HCT116 (cell line): Measurements from ENCODE around the gene BNC2. TPM values are rescaled to one million over a fixed set of nuclear protein-coding genes. Genes with fewer than 3 reads are reported as not detected.

Source experiments
- ATAC-seq: fragments of 200-7000 bp; cut with Tn5 transposase; 2 replicates; pipeline ENCODE4 v1.9.1; 2020; ENCODE audit warnings: mild to moderate bottlenecking, moderate library complexity
- BruUV-seq: library from RNA; stranded (reverse); fragments of 400-500 nt; replicated peaks from 2 replicates; lab custom pipeline; 2021; lab: Mats Ljungman, UMichigan
- CTCF ChIA-PET: fragments of 300-600 bp; sonication (Branson Sonifier 250); formaldehyde crosslinking; loops from one replicate; lab custom pipeline; 2021; ENCODE audit warnings: antibody characterized with exemption; lab: Charles Lee
- POLR2A ChIA-PET: fragments of 300-600, 350-600 bp; sonication (Branson Sonifier 250); formaldehyde crosslinking; loops from one replicate; lab custom pipeline; 2021; ENCODE audit warnings: antibody characterized with exemption; lab: Charles Lee
- RAD21 ChIA-PET, 2 experiments: fragments of 300-600 bp; sonication (Branson Sonifier 250); formaldehyde crosslinking; loops; one replicate each; lab custom pipeline; 2023; ENCODE audit warnings: low total read pairs in 2 of 2; ENCODE audit not compliant: uncharacterized antibody in 2 of 2, unreplicated experiment in 2 of 2, low non-redundant PET in 1 of 2; lab: Charles Lee
- DNase-seq: peaks from one replicate; pipeline ENCODE4 v3.0.0-alpha.2; 2010; ENCODE audit warnings: low read depth, low spot score
- H2AFZ ChIP-seq: fragments of 200-600 bp; shearing (Covaris generic), sonication (generic); 2 replicates; pipeline ENCODE4 v1.6.1; 2017; ENCODE audit warnings: low read depth, mixed run types, mixed read lengths, antibody characterized with exemption, low read length; ENCODE audit not compliant: poor library complexity, severe bottlenecking
- H3K27ac ChIP-seq: 2 replicates; pipeline ENCODE4 v1.5.1; 2012; ENCODE audit warnings: low read depth, low read length
- H3K27me3 ChIP-seq: fragments of 200-600 bp; sonication (generic); 2 replicates; pipeline ENCODE4 v1.6.1; 2016; ENCODE audit warnings: mixed run types, low read length, mixed read lengths; ENCODE audit not compliant: insufficient read depth
- H3K36me3 ChIP-seq, 2 experiments: fragments of 200-500 bp in 1 of 2; fragments of 200-600 bp in 1 of 2; sonication (Bioruptor generic) in 1 of 2; sonication (generic) in 1 of 2; 2 replicates each; pipeline versions ENCODE4 v1.5.1 to v1.6.1; 2014 to 2016; ENCODE audit warnings: low read length in 2 of 2, inconsistent platforms in 1 of 2, mixed read lengths in 1 of 2, mixed run types in 1 of 2; ENCODE audit not compliant: insufficient read depth in 2 of 2, control insufficient read depth in 1 of 2
- H3K4me1 ChIP-seq, 2 experiments: fragments of 200-600 bp in 1 of 2; sonication (generic) in 1 of 2; 2 replicates each; pipeline versions ENCODE4 v1.5.1 to v1.6.1; 2012 to 2017; ENCODE audit warnings: low read length in 2 of 2, inconsistent platforms in 1 of 2, mild to moderate bottlenecking in 1 of 2, mixed read lengths in 1 of 2, mixed run types in 1 of 2, moderate library complexity in 1 of 2; ENCODE audit not compliant: insufficient read depth in 2 of 2, control insufficient read depth in 1 of 2
- H3K4me2 ChIP-seq: fragments of 200-600 bp; sonication (generic); 2 replicates; pipeline ENCODE4 v1.6.1; 2017; ENCODE audit warnings: mixed run types, low read length, mixed read lengths
- H3K4me3 ChIP-seq, 2 experiments: fragments of 200-600 bp in 1 of 2; sonication (generic) in 1 of 2; replicated peaks in 1 of 2; 2 replicates each; pipeline ENCODE4 v1.5.1; 2011 to 2016; ENCODE audit warnings: low read length in 2 of 2, control low read depth in 1 of 2, low read depth in 1 of 2, mild to moderate bottlenecking in 1 of 2, mixed read lengths in 1 of 2, mixed run types in 1 of 2
- H3K79me2 ChIP-seq: fragments of 200-600 bp; sonication (generic); 2 replicates; pipeline ENCODE4 v1.6.1; 2017; ENCODE audit warnings: mild to moderate bottlenecking, mixed run types, low read length, moderate library complexity, mixed read lengths; ENCODE audit not compliant: insufficient read depth
- H3K9ac ChIP-seq: fragments of 200-600 bp; sonication (generic); 2 replicates; pipeline ENCODE4 v1.6.1; 2016; ENCODE audit warnings: low read length, mixed read lengths
- H3K9me2 ChIP-seq: fragments of 200-600 bp; sonication (generic), shearing (Covaris generic); 2 replicates; pipeline ENCODE4 v1.6.1; 2017; ENCODE audit warnings: mixed run types, mild to moderate bottlenecking, moderate library complexity; ENCODE audit not compliant: insufficient read depth
- H3K9me3 ChIP-seq, 2 experiments: fragments of 200-500 bp in 1 of 2; fragments of 200-600 bp in 1 of 2; sonication (Bioruptor generic) in 1 of 2; sonication (generic) in 1 of 2; 2 replicates each; pipeline ENCODE4 v1.6.1; 2014 to 2017; ENCODE audit warnings: low read length in 2 of 2, mixed read lengths in 2 of 2, inconsistent platforms in 1 of 2, low read depth in 1 of 2, mild to moderate bottlenecking in 1 of 2, mixed run types in 1 of 2, moderate library complexity in 1 of 2; ENCODE audit not compliant: control insufficient read depth in 1 of 2, insufficient read depth in 1 of 2
- H4K20me1 ChIP-seq: fragments of 200-600 bp; sonication (generic), shearing (Covaris generic); 2 replicates; pipeline ENCODE4 v1.6.1; 2017; ENCODE audit warnings: mixed run types, mild to moderate bottlenecking, moderate library complexity; ENCODE audit not compliant: insufficient read depth
- ATF3 ChIP-seq: IDR thresholded peaks from 2 replicates; pipeline ENCODE4 v1.6.1; 2012
- CEBPB ChIP-seq: IDR thresholded peaks from 2 replicates; pipeline ENCODE4 v1.6.1; 2012; ENCODE audit warnings: low read depth
- CTCF ChIP-seq, 3 experiments: fragments of 200-600 bp in 1 of 3; sonication (generic) in 1 of 3; IDR thresholded peaks in 2 of 3; conservative IDR thresholded peaks in 1 of 3; 2 replicates each; pipeline ENCODE4 v1.5.1; 2012 to 2017; ENCODE audit warnings: low read depth in 2 of 3, low read length in 2 of 3, antibody characterized with exemption in 1 of 3, borderline replicate concordance in 1 of 3, control low read depth in 1 of 3, mild to moderate bottlenecking in 1 of 3, mixed read lengths in 1 of 3, mixed run types in 1 of 3, moderate library complexity in 1 of 3; ENCODE audit not compliant: insufficient read depth in 1 of 3
- EGR1 ChIP-seq: IDR thresholded peaks from 2 replicates; pipeline ENCODE4 v1.6.1; 2012; ENCODE audit warnings: low read depth
- EZH2 ChIP-seq: fragments of 200-600 bp; sonication (generic); IDR thresholded peaks from 2 replicates; pipeline ENCODE4 v1.6.1; 2017; ENCODE audit warnings: antibody characterized with exemption, mixed run types
- EZH2phosphoT487 ChIP-seq: fragments of 200-600 bp; IDR thresholded peaks from 2 replicates; pipeline ENCODE4 v1.6.1; 2018; ENCODE audit warnings: antibody characterized with exemption, borderline replicate concordance
- FOSL1 ChIP-seq: IDR thresholded peaks from 2 replicates; pipeline ENCODE4 v1.6.1; 2012; ENCODE audit warnings: low read depth
- JUND ChIP-seq: IDR thresholded peaks from 2 replicates; pipeline ENCODE4 v1.6.1; 2012
- MAX ChIP-seq: IDR thresholded peaks from 2 replicates; pipeline ENCODE4 v1.6.1; 2012
- POLR2A ChIP-seq: IDR thresholded peaks from 2 replicates; pipeline ENCODE4 v1.7.0; 2011; ENCODE audit warnings: borderline replicate concordance; ENCODE audit not compliant: insufficient read depth, insufficient read length; ENCODE audit errors: extremely low read depth
- RAD21 ChIP-seq: IDR thresholded peaks from 2 replicates; pipeline ENCODE4 v1.6.1; 2012; ENCODE audit warnings: low read depth, mild to moderate bottlenecking
- SIN3A ChIP-seq: IDR thresholded peaks from 2 replicates; pipeline ENCODE4 v1.6.1; 2012; ENCODE audit warnings: low read depth
- SP1 ChIP-seq: IDR thresholded peaks from 2 replicates; pipeline ENCODE4 v1.6.1; 2012; ENCODE audit warnings: low read depth
- SRF ChIP-seq: IDR thresholded peaks from 2 replicates; pipeline ENCODE4 v1.6.1; 2012; ENCODE audit warnings: low read depth
- TCF7L2 ChIP-seq: IDR thresholded peaks from 2 replicates; pipeline ENCODE4 v1.7.0; 2011; ENCODE audit warnings: borderline replicate concordance, inconsistent platforms; ENCODE audit not compliant: insufficient read depth, insufficient read length; ENCODE audit errors: extremely low read depth
- ZFX ChIP-seq: fragments of 450-650 bp; IDR thresholded peaks from 2 replicates; pipeline ENCODE4 v1.6.1; 2017
- ZNF274 ChIP-seq: fragments of 200-500 bp; sonication (Bioruptor generic); IDR thresholded peaks from 2 replicates; pipeline ENCODE4 v1.6.1; 2014; ENCODE audit warnings: mild to moderate bottlenecking, low read depth, low read length, inconsistent platforms
- intact Hi-C: fragments of 100-400 bp; cut with micrococcal nuclease; formaldehyde crosslinking; loops from 2 replicates; pipeline ENCODE4 v1.10.0; 2022
- total RNA-seq: library from RNA; stranded (reverse); gene quantifications from one replicate; pipeline ENCODE4 v1.2.1, GENCODE V29; 2021; ENCODE audit not compliant: unreplicated experiment

BNC2 gene
- total RNA-seq, 1 experiment from 2014 or later: 0.37 TPM

- RAD21 ChIA-PET: no interaction called here
- ATAC-seq (no peak), DNase-seq (no peak)
- Histone ChIP-seq H2AFZ (no peak overlapping the region), H3K4me1 (no peaks in the 10 kb centered on the region), H3K36me3 (no peaks in the 10 kb centered on the region), H3K4me2 (no peak overlapping the region), H3K27me3 (peaks cover 13% of the 10 kb centered on the region), H3K79me2 (no peaks in the 10 kb centered on the region), H3K9ac (no peak overlapping the region), H3K27ac (no peak overlapping the region), H3K9me3 (no peaks in the 10 kb centered on the region), H3K4me3 (no peak overlapping the region), H4K20me1 (no peaks in the 10 kb centered on the region), H3K9me2 (no peaks in the 10 kb centered on the region)
- CTCF ChIA-PET: no interaction called here
- no peak for TF ChIP-seq ZFX
- TF ChIP-seq EZH2phosphoT487: no peak
- no peak for TF ChIP-seq JUND
- no peak for TF ChIP-seq ZNF274
- TF ChIP-seq RAD21: no peak
- no peak for TF ChIP-seq CEBPB
- no peak for TF ChIP-seq FOSL1
- no peak for TF ChIP-seq SP1
- TF ChIP-seq EGR1: no peak
- TF ChIP-seq CTCF (IDR thresholded peaks at IDR 0.05 in 2 of 3, conservative IDR thresholded peaks at IDR 0.05 in 1 of 3; ENCODE audit: borderline replicate concordance in 1 of 3, insufficient read depth in 1 of 3, low read depth in 2 of 3, low read length in 2 of 3): no peak
- TF ChIP-seq EZH2: no peak
- intact Hi-C loops: no loop called here
- no TSS peak for BruUV-seq
- POLR2A ChIA-PET: no interaction called here
Measured at GRCh38 chr9:16434526-16434925, 435.9 kb downstream of the BNC2 start.

- Histone ChIP-seq H3K27me3 (peaks cover 16% of the 10 kb centered on the region), H3K9me2 (no peaks in the 10 kb centered on the region), H3K9ac (no peak overlapping the region), H4K20me1 (no peaks in the 10 kb centered on the region), H3K9me3 (no peaks in the 10 kb centered on the region), H3K4me1 (no peaks in the 10 kb centered on the region), H3K27ac (no peak overlapping the region), H3K4me2 (no peak overlapping the region), H2AFZ (no peak overlapping the region), H3K36me3 (no peaks in the 10 kb centered on the region), H3K4me3 (no peak overlapping the region), H3K79me2 (no peaks in the 10 kb centered on the region)
- ATAC-seq (no peak), DNase-seq (no peak)
- intact Hi-C loops: no loop called here
- no peak for TF ChIP-seq EGR1
- no peak for TF ChIP-seq MAX
- TF ChIP-seq CEBPB: no peak
- TF ChIP-seq CTCF (IDR thresholded peaks at IDR 0.05 in 2 of 3, conservative IDR thresholded peaks at IDR 0.05 in 1 of 3; ENCODE audit: borderline replicate concordance in 1 of 3, insufficient read depth in 1 of 3, low read depth in 2 of 3, low read length in 2 of 3): no peak
- TF ChIP-seq TCF7L2: no peak
- no peak for TF ChIP-seq POLR2A
- TF ChIP-seq SP1: no peak
- TF ChIP-seq SIN3A: no peak
- no peak for TF ChIP-seq SRF
- no peak for TF ChIP-seq JUND
- TF ChIP-seq ATF3: no peak
- CTCF ChIA-PET: no interaction called here
- POLR2A ChIA-PET: no interaction called here
- RAD21 ChIA-PET: interaction anchor here in 1 of 2 experiments (0.5 kb wide), 1 partner anchor 129 kb away, joined by 3 read pairs; no protein-coding TSS in a partner anchor
- no TSS peak for BruUV-seq
Measured at GRCh38 chr9:16433494-16433893, 437.0 kb downstream of the BNC2 start.
